B cell (primary cell): ENCODE results near the gene TCEA3. TPM values are rescaled to one million over a fixed set of nuclear protein-coding genes. Genes with fewer than 3 reads are reported as not detected.

Experiments
- ATAC-seq: fragments of 200-7000 bp; cut with Tn5 transposase; one replicate; pipeline ENCODE4 v1.10.0; 2021; ENCODE audit warnings: low read depth, mild to moderate bottlenecking, moderate number of reproducible peaks, moderate library complexity
- CTCF ChIA-PET: fragments of 350-600 bp; sonication (Branson Sonifier 250); formaldehyde crosslinking; loops from one replicate; lab custom pipeline; 2021; ENCODE audit warnings: antibody characterized with exemption, inconsistent platforms; lab: Charles Lee
- POLR2A ChIA-PET: fragments of 350-600 bp; sonication (Branson Sonifier 250); formaldehyde crosslinking; loops from one replicate; lab custom pipeline; 2021; ENCODE audit warnings: antibody characterized with exemption; lab: Charles Lee
- DNase-seq: peaks from one replicate; pipeline ENCODE4 v3.0.0; 2013
- H2AFZ ChIP-seq: 2 replicates; pipeline ENCODE4 v1.6.1; 2012; ENCODE audit warnings: mild to moderate bottlenecking, low read depth, low read length; ENCODE audit not compliant: insufficient read depth, poor library complexity, severe bottlenecking
- H3K27ac ChIP-seq, 2 donors: 1 replicate in 1 of 2; 2 replicates in 1 of 2; pipeline ENCODE4 v1.5.1; 2012 to 2013; ENCODE audit warnings: low read length in 2 of 2, mild to moderate bottlenecking in 2 of 2, moderate library complexity in 1 of 2
- H3K27me3 ChIP-seq, 4 experiments: fragments of 200-600 bp in 1 of 4; sonication (generic) in 1 of 4; replicated peaks in 1 of 4; 1 replicate in 2 of 4; 2 replicates in 2 of 4; pipeline versions ENCODE4 v1.6.1 to v1.7.0; 2013 to 2016; ENCODE audit warnings: low read length in 3 of 4, mild to moderate bottlenecking in 2 of 4, mixed read lengths in 1 of 4, moderate library complexity in 1 of 4; ENCODE audit not compliant: insufficient read depth in 4 of 4, control insufficient read depth in 3 of 4; ENCODE audit errors: control extremely low read depth in 1 of 4
- H3K36me3 ChIP-seq, 2 experiments: replicated peaks in 1 of 2; 1 replicate in 1 of 2; 2 replicates in 1 of 2; pipeline versions ENCODE4 v1.6.1 to v1.7.1; 2013; ENCODE audit warnings: low read length in 1 of 2; ENCODE audit not compliant: insufficient read depth in 2 of 2, control insufficient read depth in 1 of 2; ENCODE audit errors: control extremely low read depth in 1 of 2, extremely low read depth in 1 of 2
- H3K4me1 ChIP-seq, 2 donors: fragments of 200-600 bp in 1 of 2; sonication (generic) in 1 of 2; 1 replicate in 1 of 2; 2 replicates in 1 of 2; pipeline versions ENCODE4 v1.5.1 to v1.6.1; 2013 to 2017; ENCODE audit warnings: low read length in 2 of 2; ENCODE audit not compliant: control insufficient read depth in 2 of 2, insufficient read depth in 2 of 2
- H3K4me2 ChIP-seq: replicated peaks from 2 replicates; pipeline ENCODE3; 2012; ENCODE audit warnings: mild to moderate bottlenecking, low read depth, low read length; ENCODE audit not compliant: poor library complexity, severe bottlenecking
- H3K4me3 ChIP-seq, 5 experiments: fragments of 200-600 bp in 1 of 5; sonication (generic) in 1 of 5; 1 replicate in 3 of 5; 2 replicates in 2 of 5; pipeline versions ENCODE4 v1.5.1 to v1.7.0; 2011 to 2016; ENCODE audit warnings: low read length in 4 of 5, mild to moderate bottlenecking in 4 of 5, low read depth in 2 of 5, control low read depth in 1 of 5, moderate library complexity in 1 of 5; ENCODE audit not compliant: insufficient read depth in 1 of 5; ENCODE audit errors: control extremely low read depth in 1 of 5, extremely low read depth in 1 of 5
- H3K79me2 ChIP-seq: fragments of 200-600 bp; sonication (generic); one replicate; pipeline ENCODE4 v1.6.0; 2016; ENCODE audit warnings: low read length; ENCODE audit not compliant: control insufficient read depth, insufficient read depth
- H3K9ac ChIP-seq: fragments of 200-600 bp; sonication (generic); 2 replicates; pipeline ENCODE4 v1.6.1; 2017; ENCODE audit warnings: mild to moderate bottlenecking, low read length, moderate library complexity
- H3K9me3 ChIP-seq, 3 donors: one replicate each; pipeline versions ENCODE4 v1.6.1 to v1.7.1; 2013; ENCODE audit warnings: low read length in 2 of 3; ENCODE audit not compliant: control insufficient read depth in 2 of 3, insufficient read depth in 1 of 3; ENCODE audit errors: control extremely low read depth in 1 of 3
- H4K20me1 ChIP-seq: 2 replicates; pipeline ENCODE4 v1.6.0; 2012; ENCODE audit warnings: mild to moderate bottlenecking, low read length; ENCODE audit not compliant: insufficient read depth, control insufficient read depth, poor library complexity, severe bottlenecking
- H3K27ac Mint-ChIP-seq: one replicate; pipeline ENCODE4 v1.8.0; 2021; ENCODE audit warnings: mixed read lengths
- H3K27me3 Mint-ChIP-seq: one replicate; pipeline ENCODE4 v1.8.0; 2021; ENCODE audit warnings: mixed read lengths
- H3K4me1 Mint-ChIP-seq: one replicate; pipeline ENCODE4 v1.8.0; 2021; ENCODE audit warnings: mixed read lengths
- H3K4me3 Mint-ChIP-seq: one replicate; pipeline ENCODE4 v1.8.0; 2021; ENCODE audit warnings: mixed read lengths
- H3K9me3 Mint-ChIP-seq: one replicate; pipeline ENCODE4 v1.8.0; 2022; ENCODE audit warnings: mixed read lengths; ENCODE audit not compliant: insufficient read depth
- CTCF ChIP-seq: fragments of 200-600 bp; IDR thresholded peaks from one replicate; pipeline ENCODE4 v1.8.0; 2022; ENCODE audit warnings: antibody characterized with exemption, mild to moderate bottlenecking
- EZH2 ChIP-seq: IDR thresholded peaks from 2 replicates; pipeline ENCODE4 v1.6.1; 2012; ENCODE audit warnings: borderline replicate concordance, low read depth, mild to moderate bottlenecking, moderate library complexity, low read length; ENCODE audit not compliant: insufficient read depth, poor library complexity, severe bottlenecking
- WGBS: methylation state at CpG from one replicate; pipeline ENCODE4 v1.1.5; 2013; ENCODE audit warnings: missing lambda C conversion rate; ENCODE audit not compliant: insufficient coverage; 5-methylcytosine and 5-hydroxymethylcytosine counted together
- intact Hi-C: fragments of 100-400 bp; cut with micrococcal nuclease; formaldehyde crosslinking; loops from one replicate; pipeline ENCODE4 v1.10.0; 2022
- polyA plus RNA-seq: library from polyadenylated mRNA; depleted of rRNA; stranded (reverse); fragments of >200 nt; gene quantifications from 2 replicates; pipeline ENCODE4 v1.2.3, GENCODE V29; 2012
- total RNA-seq, 2 donors: library from RNA; stranded (reverse); fragments of 120-200 nt in 1 of 2; gene quantifications; 1 replicate in 1 of 2; 2 replicates in 1 of 2; pipeline versions ENCODE4 v1.2.3 to v1.2.4, GENCODE V29; 2013 to 2022

Gene TCEA3
- total and polyA plus RNA-seq, 2 donors (not counting 1 experiment from before 2014, with no cell fraction given), result 0.22 TPM; not detected in 1

GRCh38 chr1:23344111-23344986 is 80.2 kb downstream of the TCEA3 start, which contains the start of gene HNRNPR:
Gene HNRNPR (minus strand): TSS chr1:23344284. CDS start chr1:23341008, 3,276 bp downstream.
- ChIA-PET CTCF (interaction anchor here (0.7 to 2.1 kb wide), 9 partner anchors 10 to 516 kb away, joined by 3 to 12 read pairs (median 4); no protein-coding TSS in a partner anchor), POLR2A (interaction anchor here (0.5 to 2.1 kb wide), 16 partner anchors 10 to 1904 kb away, joined by 3 to 53 read pairs (median 4); partner anchors contain the start of genes E2F2, LUZP1, NBPF3 and RPL11)
- DNase-seq, result peak; percentile 99
- Histone ChIP-seq H3K4me2 (peak within 1 kb of the TSS; percentile 78), H2AFZ (peak within 1 kb of the TSS; percentile 93), H3K27me3 (no peaks in the 10 kb centered on the region), H3K9ac (peak within 1 kb of the TSS; percentile 85), H3K4me3 (peak within 1 kb of the TSS; percentile 78 to 92 (median 87)), H3K27ac (peak within 1 kb of the TSS; percentile 65 to 92), H3K4me1 (peaks cover 24 to 40% of the 10 kb centered on the region in 2 donors), H4K20me1 (peaks cover 31% of the 10 kb centered on the region), H3K9me3 (no peaks in the 10 kb centered on the region), H3K79me2 (peaks cover 47% of the 10 kb centered on the region), H3K36me3 (peaks cover 0 to 2% of the 10 kb centered on the region in 2 experiments)
- peak; percentile 10 for TF ChIP-seq CTCF
- TF ChIP-seq EZH2, result no peak
- ATAC-seq, result peak; percentile 94
- Mint-ChIP-seq H3K9me3 (no peaks in the 10 kb centered on the region), H3K27me3 (no peaks in the 10 kb centered on the region), H3K27ac (peak within 1 kb of the TSS; percentile 97), H3K4me1 (peaks cover 41% of the 10 kb centered on the region), H3K4me3 (peak within 1 kb of the TSS; percentile 96)
- under 1% methylated on average over 82 of the region's 87 CpGs for WGBS
- intact Hi-C loops, result loop anchor here (1.0 to 2.0 kb wide), 3 partner anchors 24 to 140 kb away; partner anchors contain the start of gene ASAP3
